Anterior cingulate cortex (tissue), 58 donors: ENCODE data around the gene DIPK2B.

Source experiments
- DNase-seq, 58 donors: peaks; one replicate each; lab custom pipeline; 2025; lab: John Stamatoyannopoulos, UW

DIPK2B gene

GRCh38 chrX:45164995-45165394 lies 35.7 kb downstream of the DIPK2B start:
- no peak for DNase-seq

- peak in 10 of 58 donors; percentile 1 to 52 (median 17) for DNase-seq
Observed at GRCh38 chrX:45164021-45164621, 36.6 kb downstream of the DIPK2B start.

- DNase-seq, result no peak
Observed at GRCh38 chrX:45157647-45158046, 43.0 kb downstream of the DIPK2B start.

GRCh38 chrX:45154462-45154861 lies 46.2 kb downstream of the DIPK2B start:
- DNase-seq, result no peak

GRCh38 chrX:45154033-45154360 lies 46.7 kb downstream of the DIPK2B start:
- DNase-seq, result no peak
